ENCODE data around the gene HDAC4.

GRCh38 chr2:239341146-239341732 lies 59.6 kb downstream of the HDAC4 start:
- TF ChIP-seq ZNF366 (tag by site-specific recombination; conservative IDR thresholded peaks at IDR 0.05), result no peak
- TF ChIP-seq ZNF148 (tag by site-specific recombination; IDR thresholded peaks at IDR 0.05; ENCODE audit: borderline replicate concordance), result no peak
- no peak for TF ChIP-seq HOXD13 (CRISPR knock-in tag; IDR thresholded peaks at IDR 0.05; ENCODE audit: borderline replicate concordance)
- no peak for TF ChIP-seq CTCF (tag by site-specific recombination; IDR thresholded peaks at IDR 0.05)
- TF ChIP-seq ZNF274 (IDR thresholded peaks at IDR 0.05; ENCODE audit: low read length), result no peak
- no peak for TF ChIP-seq ZNF274 (tag by site-specific recombination; IDR thresholded peaks at IDR 0.05; ENCODE audit: borderline replicate concordance)
- no peak for TF ChIP-seq OVOL3 (tag by site-specific recombination; IDR thresholded peaks at IDR 0.05)
- TF ChIP-seq ZNF362 (tag by site-specific recombination; IDR thresholded peaks at IDR 0.05), result no peak
- TF ChIP-seq PRDM1 (tag by site-specific recombination; IDR thresholded peaks at IDR 0.05), result no peak
- TF ChIP-seq ZNF423 (tag by site-specific recombination; IDR thresholded peaks at IDR 0.05), result no peak
- no peak for TF ChIP-seq SP2 (tag by site-specific recombination; IDR thresholded peaks at IDR 0.05)
- TF ChIP-seq ATF2 (tag by site-specific recombination; IDR thresholded peaks at IDR 0.05; ENCODE audit: low read depth), result no peak
- no peak for TF ChIP-seq ZNF37A (tag by site-specific recombination; IDR thresholded peaks at IDR 0.05)
